ENCODE measurements around the gene POLA1.

Gene POLA1

GRCh38 chrX:24946369-24946768 is 252.7 kb downstream of the POLA1 start:
- H3K4me1 ChIP-seq (ENCODE audit: insufficient read depth, insufficient read length), result no peaks in the 10 kb centered on the region
- no peak overlapping the region for H3K9ac ChIP-seq (ENCODE audit: insufficient read length, low read depth)
- TF ChIP-seq YY1 (IDR thresholded peaks at IDR 0.05; ENCODE audit: insufficient read depth, insufficient read length) (no peak), SUZ12 (IDR thresholded peaks at IDR 0.05; ENCODE audit: extremely low read depth, insufficient read depth, insufficient read length) (no peak), ZNF274 (IDR thresholded peaks at IDR 0.05; ENCODE audit: low read depth, low read length) (no peak)
- no peaks in the 10 kb centered on the region for H3K9me3 ChIP-seq (ENCODE audit: insufficient read depth, low read length)
- DNase-seq (ENCODE audit: low read depth, low spot score), result no peak
- H3K27me3 ChIP-seq (ENCODE audit: insufficient read depth, insufficient read length), result no peaks in the 10 kb centered on the region
- no peak overlapping the region for H3K4me3 ChIP-seq (ENCODE audit: insufficient read length, low read depth)
- no peaks in the 10 kb centered on the region for H3K36me3 ChIP-seq (ENCODE audit: insufficient read depth, insufficient read length, low read length)

GRCh38 chrX:24954732-24955131 is 261.0 kb downstream of the POLA1 start:
- Histone ChIP-seq H3K27me3 (ENCODE audit: insufficient read depth, insufficient read length) (no peaks in the 10 kb centered on the region), H3K4me1 (ENCODE audit: insufficient read depth, insufficient read length) (no peaks in the 10 kb centered on the region), H3K4me3 (ENCODE audit: insufficient read length, low read depth) (no peak overlapping the region), H3K9me3 (ENCODE audit: insufficient read depth, low read length) (0 out of 2 replicates have a peak, but pooled peaks cover 5% of the 10 kb centered on the region), H3K9ac (ENCODE audit: insufficient read length, low read depth) (no peak overlapping the region), H3K36me3 (ENCODE audit: insufficient read depth, insufficient read length, low read length) (no peaks in the 10 kb centered on the region)
- TF ChIP-seq SUZ12 (IDR thresholded peaks at IDR 0.05; ENCODE audit: extremely low read depth, insufficient read depth, insufficient read length) (no peak), YY1 (IDR thresholded peaks at IDR 0.05; ENCODE audit: insufficient read depth, insufficient read length) (no peak), ZNF274 (IDR thresholded peaks at IDR 0.05; ENCODE audit: low read depth, low read length) (no peak)
- no peak for DNase-seq (ENCODE audit: low read depth, low spot score)

GRCh38 chrX:24955372-24955930 is 261.7 kb downstream of the POLA1 start:
- Histone ChIP-seq H3K9ac (ENCODE audit: insufficient read length, low read depth) (no peak overlapping the region), H3K4me3 (ENCODE audit: insufficient read length, low read depth) (no peak overlapping the region), H3K27me3 (ENCODE audit: insufficient read depth, insufficient read length) (no peaks in the 10 kb centered on the region), H3K4me1 (ENCODE audit: insufficient read depth, insufficient read length) (no peaks in the 10 kb centered on the region), H3K36me3 (ENCODE audit: insufficient read depth, insufficient read length, low read length) (no peaks in the 10 kb centered on the region), H3K9me3 (ENCODE audit: insufficient read depth, low read length) (0 out of 2 replicates have a peak, but pooled peaks cover 5% of the 10 kb centered on the region)
- TF ChIP-seq SUZ12 (IDR thresholded peaks at IDR 0.05; ENCODE audit: extremely low read depth, insufficient read depth, insufficient read length), result no peak
- TF ChIP-seq ZNF274 (IDR thresholded peaks at IDR 0.05; ENCODE audit: low read depth, low read length), result no peak
- no peak for TF ChIP-seq YY1 (IDR thresholded peaks at IDR 0.05; ENCODE audit: insufficient read depth, insufficient read length)
- DNase-seq (ENCODE audit: low read depth, low spot score), result no peak

GRCh38 chrX:24956828-24957227 is 263.1 kb downstream of the POLA1 start:
- Histone ChIP-seq H3K4me1 (ENCODE audit: insufficient read depth, insufficient read length) (no peaks in the 10 kb centered on the region), H3K9ac (ENCODE audit: insufficient read length, low read depth) (no peak overlapping the region), H3K36me3 (ENCODE audit: insufficient read depth, insufficient read length, low read length) (no peaks in the 10 kb centered on the region), H3K4me3 (ENCODE audit: insufficient read length, low read depth) (no peak overlapping the region), H3K9me3 (ENCODE audit: insufficient read depth, low read length) (0 out of 2 replicates have a peak, but pooled peaks cover 5% of the 10 kb centered on the region), H3K27me3 (ENCODE audit: insufficient read depth, insufficient read length) (no peaks in the 10 kb centered on the region)
- DNase-seq (ENCODE audit: low read depth, low spot score), result no peak
- TF ChIP-seq YY1 (IDR thresholded peaks at IDR 0.05; ENCODE audit: insufficient read depth, insufficient read length) (no peak), ZNF274 (IDR thresholded peaks at IDR 0.05; ENCODE audit: low read depth, low read length) (no peak), SUZ12 (IDR thresholded peaks at IDR 0.05; ENCODE audit: extremely low read depth, insufficient read depth, insufficient read length) (no peak)

- no peak for TF ChIP-seq SUZ12 (IDR thresholded peaks at IDR 0.05; ENCODE audit: extremely low read depth, insufficient read depth, insufficient read length)
- TF ChIP-seq YY1 (IDR thresholded peaks at IDR 0.05; ENCODE audit: insufficient read depth, insufficient read length), result no peak
- no peak for TF ChIP-seq ZNF274 (IDR thresholded peaks at IDR 0.05; ENCODE audit: low read depth, low read length)
- Histone ChIP-seq H3K27me3 (ENCODE audit: insufficient read depth, insufficient read length) (no peaks in the 10 kb centered on the region), H3K36me3 (ENCODE audit: insufficient read depth, insufficient read length, low read length) (no peaks in the 10 kb centered on the region), H3K4me3 (ENCODE audit: insufficient read length, low read depth) (no peak overlapping the region), H3K9me3 (ENCODE audit: insufficient read depth, low read length) (0 out of 2 replicates have a peak, but pooled peaks cover 4% of the 10 kb centered on the region), H3K4me1 (ENCODE audit: insufficient read depth, insufficient read length) (no peaks in the 10 kb centered on the region), H3K9ac (ENCODE audit: insufficient read length, low read depth) (no peak overlapping the region)
- no peak for DNase-seq (ENCODE audit: low read depth, low spot score)
These were observed 268.1 kb downstream of the POLA1 start for GRCh38 chrX:24961809-24962208.

GRCh38 chrX:24963823-24964222 is 270.1 kb downstream of the POLA1 start:
- no peak for TF ChIP-seq ZNF274 (IDR thresholded peaks at IDR 0.05; ENCODE audit: low read depth, low read length)
- no peak for TF ChIP-seq YY1 (IDR thresholded peaks at IDR 0.05; ENCODE audit: insufficient read depth, insufficient read length)
- no peak for TF ChIP-seq SUZ12 (IDR thresholded peaks at IDR 0.05; ENCODE audit: extremely low read depth, insufficient read depth, insufficient read length)
- no peak overlapping the region for H3K4me3 ChIP-seq (ENCODE audit: insufficient read length, low read depth)
- H3K9me3 ChIP-seq (ENCODE audit: insufficient read depth, low read length), result no peaks in the 10 kb centered on the region
- H3K4me1 ChIP-seq (ENCODE audit: insufficient read depth, insufficient read length), result no peaks in the 10 kb centered on the region
- DNase-seq (ENCODE audit: low read depth, low spot score), result no peak
- no peak overlapping the region for H3K9ac ChIP-seq (ENCODE audit: insufficient read length, low read depth)
- H3K36me3 ChIP-seq (ENCODE audit: insufficient read depth, insufficient read length, low read length), result no peaks in the 10 kb centered on the region
- H3K27me3 ChIP-seq (ENCODE audit: insufficient read depth, insufficient read length), result no peaks in the 10 kb centered on the region

GRCh38 chrX:24965372-24965771 is 271.7 kb downstream of the POLA1 start:
- H3K4me1 ChIP-seq (ENCODE audit: insufficient read depth, insufficient read length), result no peaks in the 10 kb centered on the region
- no peaks in the 10 kb centered on the region for H3K27me3 ChIP-seq (ENCODE audit: insufficient read depth, insufficient read length)
- no peak for TF ChIP-seq YY1 (IDR thresholded peaks at IDR 0.05; ENCODE audit: insufficient read depth, insufficient read length)
- no peak for TF ChIP-seq ZNF274 (IDR thresholded peaks at IDR 0.05; ENCODE audit: low read depth, low read length)
- no peak for TF ChIP-seq SUZ12 (IDR thresholded peaks at IDR 0.05; ENCODE audit: extremely low read depth, insufficient read depth, insufficient read length)
- no peaks in the 10 kb centered on the region for H3K9me3 ChIP-seq (ENCODE audit: insufficient read depth, low read length)
- H3K4me3 ChIP-seq (ENCODE audit: insufficient read length, low read depth), result no peak overlapping the region
- no peaks in the 10 kb centered on the region for H3K36me3 ChIP-seq (ENCODE audit: insufficient read depth, insufficient read length, low read length)
- no peak for DNase-seq (ENCODE audit: low read depth, low spot score)
- no peak overlapping the region for H3K9ac ChIP-seq (ENCODE audit: insufficient read length, low read depth)

All from NT2/D1 (cell line).